Measurements from ENCODE around the gene NACC2.
"Not testable (repeated sequence)": the region's sequence is repeated elsewhere in the genome, so short reads cannot be mapped to it uniquely, and the experiment has no call there.

The NACC2 gene

DNA sequence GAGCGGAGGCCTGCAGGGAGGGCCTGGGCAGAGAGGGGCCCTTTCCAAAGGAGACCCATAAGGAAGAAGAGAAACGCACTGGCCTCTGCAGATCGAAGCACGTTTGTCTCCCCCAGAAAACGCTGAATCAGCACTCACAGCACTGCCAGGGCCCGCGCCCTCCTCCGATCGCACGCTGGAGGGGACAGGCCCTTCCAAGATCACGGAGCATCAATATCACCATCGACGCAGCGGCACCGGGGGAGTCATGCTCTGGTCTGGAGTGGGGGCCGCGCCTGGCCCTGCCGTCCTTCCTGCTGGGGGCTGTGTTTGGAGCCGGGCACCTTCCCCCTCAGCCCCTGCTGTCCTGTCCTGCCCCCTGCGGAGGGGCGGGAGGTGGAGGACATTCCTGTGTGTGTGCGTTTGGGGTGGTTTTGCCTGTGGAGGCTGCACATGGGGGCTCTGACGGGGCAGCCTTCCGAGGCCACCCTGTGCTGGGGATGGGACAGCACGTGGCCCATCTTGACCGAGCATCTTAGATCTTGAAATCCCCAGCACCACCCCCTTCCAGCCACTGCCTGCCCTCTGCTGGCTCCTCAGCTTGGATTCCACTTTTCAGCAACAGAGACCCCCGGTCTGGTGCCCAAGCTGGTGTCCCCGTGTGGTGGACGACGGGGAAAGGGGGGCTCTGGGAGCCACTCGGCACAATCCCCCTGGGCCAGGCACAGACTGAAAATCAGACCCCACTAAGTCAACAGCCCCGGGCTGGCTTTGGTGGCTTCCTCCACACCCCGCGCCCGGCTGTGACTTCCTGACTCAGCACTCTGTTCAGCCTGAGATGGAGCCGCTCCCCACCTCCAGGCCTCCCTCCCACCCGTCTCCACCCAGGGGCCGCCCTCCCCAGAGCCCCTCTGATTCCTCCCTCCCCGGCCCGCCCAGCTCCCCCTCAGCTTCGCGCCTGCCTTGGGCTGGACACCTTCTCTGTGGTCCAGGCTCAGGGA, 15.3 kb upstream of the NACC2 start:
- no peak for DNase-seq (ENCODE audit: low spot score)

DNA sequence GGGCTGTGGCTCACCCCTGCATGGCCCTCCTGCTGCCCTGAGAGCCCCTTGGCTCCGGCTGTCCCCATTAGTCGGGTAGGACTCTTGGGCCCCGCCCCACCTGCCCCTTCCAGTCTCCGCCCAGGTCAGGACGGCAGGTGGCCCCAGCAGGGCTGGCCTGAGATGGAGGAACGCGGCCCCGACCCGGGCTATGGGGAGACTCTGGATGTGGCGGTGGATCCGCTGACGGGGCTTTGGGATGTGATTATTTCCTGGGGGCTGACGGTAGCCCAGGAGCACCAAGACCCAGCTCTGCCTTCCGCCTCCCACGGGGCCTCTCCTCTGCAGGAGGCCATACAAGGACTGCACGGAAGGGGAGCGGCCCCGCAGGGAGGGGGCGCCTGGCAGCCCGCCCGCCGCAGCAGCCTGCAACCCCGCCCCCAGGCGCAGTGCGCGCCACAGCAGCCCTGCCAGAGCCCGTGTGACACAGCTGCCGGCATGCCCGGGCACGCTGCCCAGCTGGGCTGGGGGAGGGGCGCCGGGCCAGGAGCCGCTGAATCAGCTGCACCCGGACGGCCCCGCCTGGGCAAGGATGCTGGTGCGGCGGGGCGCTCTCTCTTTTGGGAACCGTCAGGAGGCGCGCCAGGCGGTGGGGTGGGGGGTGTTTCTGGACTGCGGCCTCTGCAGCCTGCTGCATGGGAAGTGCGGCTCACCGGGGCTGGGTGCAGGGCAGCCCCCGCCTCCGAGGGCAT, 14.4 kb upstream of the NACC2 start:
- DNase-seq (ENCODE audit: low spot score): peak; percentile 97

DNA sequence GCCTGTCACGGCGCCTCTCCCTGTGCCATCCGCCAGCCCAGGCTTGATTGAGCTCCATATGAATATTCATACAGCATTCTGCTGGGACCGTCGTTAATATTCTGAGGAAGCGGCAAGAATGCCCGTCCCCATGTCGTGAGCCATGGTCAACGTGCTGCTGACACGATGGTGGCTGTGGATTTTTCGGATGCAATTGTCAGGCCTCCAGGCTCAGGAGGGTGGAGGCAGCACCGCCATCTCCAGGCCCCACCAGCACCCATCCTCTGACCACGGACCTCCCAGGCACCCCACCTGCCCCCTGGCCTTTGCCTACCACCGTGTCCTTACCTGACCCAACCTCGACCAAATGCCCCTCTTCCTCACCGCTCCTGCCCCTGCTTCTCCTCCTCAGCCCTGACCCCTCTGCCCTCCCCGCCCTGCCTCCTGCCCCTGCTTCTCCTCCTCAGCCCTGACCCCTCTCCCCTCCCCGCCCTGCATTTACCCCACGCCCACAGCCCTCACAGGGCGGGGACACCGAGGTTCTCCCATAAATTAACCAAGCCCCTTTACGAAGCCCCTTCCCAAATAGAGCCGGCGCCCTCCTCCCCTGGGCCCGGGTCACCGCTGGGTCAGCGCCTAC, 13.7 kb upstream of the NACC2 start:
- DNase-seq (ENCODE audit: low spot score): no peak

DNA sequence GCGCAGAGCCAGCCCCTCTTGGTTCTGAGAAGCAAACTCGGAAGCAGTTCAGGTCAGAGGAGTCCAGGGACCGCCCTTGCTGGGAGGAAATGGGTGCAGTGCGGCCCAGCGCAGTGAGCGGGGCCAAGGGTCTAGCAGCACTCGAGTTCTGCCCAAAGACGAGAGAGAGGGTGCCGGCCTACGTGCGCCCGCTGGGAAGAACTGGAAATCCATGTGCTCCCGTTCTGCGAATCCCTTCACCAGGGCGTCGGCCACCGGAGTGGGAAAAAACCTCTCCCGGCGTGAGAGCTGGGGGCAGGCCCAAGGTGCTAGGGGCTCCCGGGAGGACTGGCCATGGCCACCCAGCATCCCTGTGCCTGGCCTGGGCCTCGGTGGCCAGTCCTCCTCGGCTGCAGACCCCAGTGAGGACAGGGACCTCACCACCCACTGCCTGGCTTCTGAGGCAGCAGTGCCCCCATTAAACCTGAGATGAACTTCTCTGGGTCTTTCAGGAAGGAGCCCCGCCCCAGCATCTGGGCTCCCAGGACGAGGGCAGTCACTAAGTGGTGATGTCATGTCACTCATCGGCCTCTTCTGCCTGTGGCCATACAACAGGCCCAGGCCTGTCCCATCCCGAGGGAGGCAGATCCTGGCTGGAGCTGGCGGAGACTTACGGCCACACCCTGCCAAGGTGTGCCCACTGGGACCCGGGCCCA, 13.0 kb upstream of the NACC2 start:
- DNase-seq (ENCODE audit: low spot score): no peak

DNA sequence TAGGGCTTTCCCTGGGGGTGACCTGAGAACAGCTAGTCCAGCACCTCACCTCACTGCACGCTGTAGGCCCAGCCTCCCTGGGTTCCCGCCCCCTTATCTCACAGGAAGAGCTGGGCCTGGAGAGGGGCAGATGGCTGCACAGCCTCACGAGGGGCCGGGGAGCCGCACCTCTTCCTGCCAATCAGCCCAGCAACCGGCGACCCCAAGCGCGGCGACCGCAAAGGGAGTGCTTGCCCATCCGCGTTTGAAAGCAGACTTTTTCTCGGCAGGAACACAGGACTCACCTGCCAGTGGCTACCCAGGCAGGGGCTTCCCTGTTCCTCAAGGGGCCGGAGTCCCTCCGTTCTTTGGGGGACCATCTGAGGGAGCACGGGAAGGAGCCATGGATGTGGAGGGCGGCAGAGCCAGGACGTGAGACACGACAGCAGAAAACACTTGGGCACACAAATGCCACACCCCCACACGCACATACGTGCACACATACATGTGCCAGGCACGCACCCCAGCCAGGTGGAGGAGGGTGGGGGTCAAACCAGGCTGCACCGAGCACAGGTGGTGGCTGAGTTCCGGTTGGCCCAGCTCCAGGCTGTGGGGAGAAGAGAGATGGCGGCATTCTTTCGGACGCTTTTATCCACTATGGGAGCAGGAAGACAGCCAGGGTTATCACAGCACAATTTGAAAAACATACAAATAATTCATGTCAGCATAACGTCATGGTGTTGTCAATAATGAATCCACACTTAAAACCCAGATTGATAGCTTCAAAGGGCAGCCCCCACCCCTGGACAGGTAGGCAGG, 12.3 kb upstream of the NACC2 start:
- no peak for DNase-seq (ENCODE audit: low spot score)

DNA sequence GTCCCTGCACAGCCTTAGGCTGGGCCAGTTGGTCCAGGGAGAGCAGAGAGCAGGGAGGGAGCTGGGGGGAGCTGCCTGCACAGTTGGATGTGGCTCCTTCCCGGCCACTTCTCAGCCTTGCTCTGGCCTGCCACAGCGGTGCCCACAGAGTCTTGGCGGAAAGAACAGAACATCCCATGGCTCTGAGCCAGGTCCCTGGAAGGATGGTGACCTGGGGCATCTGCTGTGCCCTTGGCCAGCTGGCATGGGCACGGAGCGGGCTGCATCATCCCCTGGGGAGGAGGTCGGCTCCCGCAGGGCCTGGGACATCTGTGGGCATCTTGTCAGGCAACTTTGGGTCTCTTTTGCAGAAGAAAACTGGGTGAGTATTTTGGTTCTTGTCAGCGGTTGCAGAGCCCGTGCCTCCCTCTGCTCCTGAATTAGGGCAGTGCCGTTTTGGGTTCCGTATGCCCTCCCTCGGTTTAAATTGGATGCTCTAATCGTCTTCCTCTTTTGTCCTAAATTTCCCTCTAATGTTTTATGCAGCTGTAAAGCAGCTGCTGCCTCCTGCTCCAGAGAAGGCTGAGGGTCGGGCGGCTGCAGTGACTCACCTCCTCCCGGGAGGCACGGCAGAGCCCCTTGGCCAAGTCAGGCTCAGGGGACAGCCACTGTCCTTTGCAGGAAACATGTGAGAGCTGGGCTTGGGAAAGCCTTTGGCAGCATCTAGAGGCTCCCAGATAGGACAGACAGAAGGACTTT, 10.5 kb upstream of the NACC2 start:
- DNase-seq (ENCODE audit: low spot score): peak; percentile 62

DNA sequence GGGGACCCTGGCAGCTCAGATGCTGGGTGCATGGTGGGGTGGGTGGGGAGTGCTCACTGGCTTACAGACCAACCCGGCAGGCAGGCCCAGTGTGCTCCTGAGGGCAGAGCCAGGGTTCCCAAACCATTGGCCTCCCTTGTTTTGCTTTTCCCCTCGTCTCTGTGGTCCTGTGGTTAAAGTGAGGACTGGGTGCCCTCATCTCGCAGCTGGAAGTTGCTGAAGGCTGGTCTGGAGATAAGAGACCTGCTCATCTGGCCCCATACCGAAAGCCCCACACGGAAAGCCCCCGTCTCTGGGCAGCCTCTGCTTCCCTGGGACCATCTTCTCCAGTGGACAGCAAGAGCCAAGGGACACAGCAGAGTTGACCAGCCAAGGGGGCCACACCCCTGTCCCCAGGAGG, 9.8 kb upstream of the NACC2 start:
- DNase-seq (ENCODE audit: low spot score): no peak

DNA sequence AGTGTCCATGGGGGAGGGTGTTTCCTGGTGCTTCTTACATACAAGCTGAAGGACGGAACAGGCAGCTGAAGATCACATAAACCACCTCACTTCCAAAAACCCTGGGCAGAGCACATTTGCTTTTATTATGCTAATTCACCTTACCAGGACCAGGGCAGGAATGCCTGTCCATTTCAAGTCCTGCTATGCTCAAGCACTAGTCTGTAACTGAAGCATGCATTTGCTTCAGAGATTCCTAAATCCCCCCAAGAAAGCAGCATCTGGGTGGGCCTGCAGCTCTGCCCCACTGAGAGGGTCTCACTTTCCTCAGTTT, 9.4 kb upstream of the NACC2 start:
- DNase-seq (ENCODE audit: low spot score): no peak

DNA sequence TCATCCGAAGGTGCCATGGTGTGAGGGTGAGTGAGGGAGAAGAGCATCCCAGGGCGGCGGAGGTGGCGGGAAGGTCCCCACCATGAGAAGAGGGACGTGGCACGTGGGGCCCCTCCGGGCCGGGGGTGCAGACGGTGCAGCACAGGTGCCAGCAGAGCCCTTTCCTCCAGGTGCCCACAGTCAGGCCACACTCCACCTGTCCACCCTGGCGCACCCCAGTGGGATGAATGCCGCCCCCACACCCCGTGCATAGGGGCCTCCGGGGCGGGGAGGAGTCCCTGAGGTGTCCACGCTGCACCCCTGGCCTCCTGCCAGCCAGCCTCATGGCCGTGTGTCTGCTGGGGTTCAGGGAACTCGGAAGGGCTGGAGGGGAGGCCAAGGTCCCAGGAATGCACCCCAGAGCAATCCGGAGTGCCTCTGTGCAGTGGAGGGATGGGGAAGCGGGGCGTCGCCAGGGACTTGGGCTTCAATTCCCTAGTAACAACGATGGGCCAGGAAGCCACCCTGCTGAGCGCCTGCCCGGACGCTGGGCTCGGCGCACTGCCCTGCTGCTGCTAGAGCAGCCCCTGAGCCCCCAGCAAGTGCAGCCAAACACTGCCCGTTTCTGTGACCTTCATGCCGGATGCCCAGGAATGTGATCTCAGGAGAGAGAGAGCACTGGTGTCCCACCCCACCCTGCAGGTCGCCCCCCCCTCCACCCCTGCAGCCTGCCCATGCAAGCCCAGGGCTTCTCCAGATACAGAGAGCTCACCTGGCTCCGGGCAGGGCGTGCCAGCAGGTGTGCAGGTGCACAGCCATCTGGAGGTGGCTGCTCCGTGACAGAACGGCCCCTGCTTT, 8.8 kb upstream of the NACC2 start:
- no peak for DNase-seq (ENCODE audit: low spot score)

DNA sequence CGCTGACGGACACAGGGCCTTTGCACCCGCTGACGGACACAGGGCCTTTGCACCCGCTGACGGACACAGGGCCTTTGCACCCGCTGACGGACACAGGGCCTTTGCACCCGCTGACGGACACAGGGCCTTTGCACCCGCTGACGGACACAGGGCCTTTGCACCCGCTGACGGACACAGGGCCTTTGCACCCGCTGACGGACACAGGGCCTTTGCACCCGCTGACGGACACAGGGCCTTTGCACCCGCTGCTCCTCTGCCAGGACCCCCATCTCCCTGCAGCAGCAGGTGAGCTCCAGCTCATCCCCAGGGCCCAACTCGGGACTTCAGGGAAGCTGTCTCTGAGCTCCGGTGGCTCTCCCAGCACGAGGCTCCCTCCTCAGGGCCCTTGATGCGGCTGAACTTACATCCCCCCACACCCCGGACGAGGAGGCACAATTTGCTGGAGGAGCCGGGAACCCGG, 6.6 kb upstream of the NACC2 start:
- not testable (repeated sequence) for DNase-seq (ENCODE audit: low spot score)

DNA sequence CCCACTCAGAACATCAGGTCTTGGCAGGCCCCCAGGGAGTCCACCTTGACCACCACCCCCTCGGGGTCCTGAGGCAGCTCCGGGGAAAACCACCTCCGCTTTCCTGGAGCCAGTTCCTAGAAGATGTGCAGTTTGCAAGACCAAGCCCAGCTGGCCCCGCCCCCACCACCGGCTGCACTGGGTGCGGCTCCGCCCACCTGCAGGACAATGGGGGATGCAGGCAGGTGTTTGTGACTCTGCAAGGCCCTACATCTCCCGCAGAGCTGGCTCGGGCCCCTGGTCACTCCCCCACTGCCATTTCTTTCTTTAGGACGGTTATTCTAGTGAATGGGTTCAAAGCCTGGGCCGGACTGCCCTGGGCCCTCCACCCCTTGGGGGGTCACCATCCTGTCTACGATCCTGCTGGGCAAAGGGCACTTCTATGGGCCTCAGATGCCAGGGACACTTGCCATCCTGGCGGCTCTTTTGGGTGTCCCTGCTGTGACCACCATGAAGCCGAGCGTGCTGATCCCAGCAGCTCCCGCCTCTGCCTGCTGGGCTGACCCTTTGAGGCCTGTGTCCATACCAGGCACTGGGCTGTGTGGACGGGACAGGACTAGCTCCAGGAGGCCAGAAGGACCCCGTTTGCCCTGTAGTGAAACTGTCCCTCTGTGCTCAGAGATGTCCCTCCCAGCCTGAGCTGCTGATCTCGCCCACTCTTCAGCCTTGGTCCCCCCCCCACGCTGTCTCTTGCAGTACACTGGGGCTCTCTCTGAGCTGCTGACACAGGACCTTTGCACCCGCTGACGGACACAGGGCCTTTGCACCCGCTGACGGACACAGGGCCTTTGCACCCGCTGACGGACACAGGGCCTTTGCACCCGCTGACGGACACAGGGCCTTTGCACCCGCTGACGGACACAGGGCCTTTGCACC, 5.9 kb upstream of the NACC2 start:
- DNase-seq (ENCODE audit: low spot score): no peak

DNA sequence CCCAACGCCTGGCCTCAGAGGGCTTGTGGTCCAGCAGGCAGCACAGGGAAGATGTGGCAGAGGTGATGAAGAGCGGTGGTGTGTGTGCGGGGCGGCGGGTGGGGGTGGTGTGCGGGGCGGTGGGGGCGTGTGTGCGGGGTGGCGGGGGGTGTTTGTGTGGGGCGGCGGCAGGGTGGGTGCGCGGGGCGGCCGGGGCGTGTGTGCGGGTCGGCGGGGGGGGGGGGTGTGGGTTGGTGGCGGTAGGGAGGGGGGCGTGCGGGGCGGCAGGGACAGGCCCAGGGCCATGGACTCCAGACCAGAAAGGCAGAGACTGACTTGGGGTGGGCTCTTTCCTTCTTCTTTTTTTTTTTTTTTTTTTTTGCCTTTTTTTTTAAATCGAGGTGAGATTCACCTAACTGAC, 4.5 kb upstream of the NACC2 start:
- DNase-seq (ENCODE audit: low spot score): no peak

DNA sequence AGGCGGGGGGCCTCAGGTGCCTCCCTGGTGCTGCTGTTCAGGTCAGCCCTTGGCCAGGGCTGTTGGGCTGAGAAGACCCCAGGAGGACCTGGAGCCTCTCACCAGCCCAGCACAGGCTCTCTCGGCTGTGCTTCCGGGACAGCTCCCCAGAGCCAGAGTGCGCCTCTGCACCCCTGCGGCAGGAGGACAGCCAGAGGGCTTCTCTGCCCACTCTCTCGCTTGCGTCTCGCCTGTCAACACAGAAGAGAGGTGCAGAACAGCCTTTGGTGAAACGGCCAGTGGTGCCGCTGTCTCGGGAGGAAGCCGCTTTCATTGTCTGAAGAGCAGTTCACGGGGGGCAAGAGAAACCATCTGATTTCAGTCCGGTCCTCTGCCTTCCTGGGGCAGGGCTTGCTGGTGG, 3.8 kb upstream of the NACC2 start:
- no peak for DNase-seq (ENCODE audit: low spot score)

DNA sequence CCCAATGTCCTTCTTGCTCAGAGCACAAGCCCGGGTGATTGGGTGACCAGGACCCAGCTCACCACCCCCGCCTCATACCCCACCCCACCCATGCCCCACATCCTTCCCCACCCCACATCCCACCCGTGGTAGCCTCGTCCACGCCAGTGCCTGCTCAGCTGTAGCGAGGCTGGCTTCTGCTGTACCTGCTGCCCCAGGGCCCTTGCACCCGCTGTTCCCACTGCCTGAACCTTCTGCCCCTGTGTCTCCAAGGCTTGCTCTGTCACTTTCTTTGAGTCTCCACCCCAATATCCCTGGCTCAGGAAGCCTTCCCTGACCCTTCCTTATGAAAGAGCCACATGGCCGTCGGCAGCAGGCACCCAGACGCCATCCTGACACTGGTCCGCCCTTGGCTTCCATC, 3.1 kb upstream of the NACC2 start:
- no peak for DNase-seq (ENCODE audit: low spot score)

DNA sequence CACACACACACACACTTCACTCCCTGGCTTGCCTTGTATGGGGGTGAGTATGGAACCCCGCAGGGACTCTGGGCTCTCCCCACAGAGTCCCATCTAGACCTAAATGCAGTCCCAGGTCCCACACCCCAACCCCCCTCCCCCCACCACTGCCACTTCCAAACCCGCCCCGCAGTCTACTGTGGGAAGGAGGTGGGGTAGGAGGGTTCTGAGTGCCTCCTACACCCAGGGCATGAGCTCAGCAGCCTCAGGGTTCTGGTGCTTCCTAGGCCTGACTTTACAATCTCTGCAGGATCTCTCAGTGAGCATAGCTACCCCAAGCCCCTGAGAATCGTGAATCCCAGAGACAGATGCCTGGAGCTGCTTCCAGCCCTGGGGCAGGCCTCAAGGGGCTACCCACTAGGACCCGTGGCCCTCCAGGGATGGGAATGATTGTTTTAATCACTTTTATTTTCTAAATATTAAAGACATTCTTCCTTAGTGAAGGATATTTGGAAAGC, 1.5 kb upstream of the NACC2 start:
- no peak for DNase-seq (ENCODE audit: low spot score)

DNA sequence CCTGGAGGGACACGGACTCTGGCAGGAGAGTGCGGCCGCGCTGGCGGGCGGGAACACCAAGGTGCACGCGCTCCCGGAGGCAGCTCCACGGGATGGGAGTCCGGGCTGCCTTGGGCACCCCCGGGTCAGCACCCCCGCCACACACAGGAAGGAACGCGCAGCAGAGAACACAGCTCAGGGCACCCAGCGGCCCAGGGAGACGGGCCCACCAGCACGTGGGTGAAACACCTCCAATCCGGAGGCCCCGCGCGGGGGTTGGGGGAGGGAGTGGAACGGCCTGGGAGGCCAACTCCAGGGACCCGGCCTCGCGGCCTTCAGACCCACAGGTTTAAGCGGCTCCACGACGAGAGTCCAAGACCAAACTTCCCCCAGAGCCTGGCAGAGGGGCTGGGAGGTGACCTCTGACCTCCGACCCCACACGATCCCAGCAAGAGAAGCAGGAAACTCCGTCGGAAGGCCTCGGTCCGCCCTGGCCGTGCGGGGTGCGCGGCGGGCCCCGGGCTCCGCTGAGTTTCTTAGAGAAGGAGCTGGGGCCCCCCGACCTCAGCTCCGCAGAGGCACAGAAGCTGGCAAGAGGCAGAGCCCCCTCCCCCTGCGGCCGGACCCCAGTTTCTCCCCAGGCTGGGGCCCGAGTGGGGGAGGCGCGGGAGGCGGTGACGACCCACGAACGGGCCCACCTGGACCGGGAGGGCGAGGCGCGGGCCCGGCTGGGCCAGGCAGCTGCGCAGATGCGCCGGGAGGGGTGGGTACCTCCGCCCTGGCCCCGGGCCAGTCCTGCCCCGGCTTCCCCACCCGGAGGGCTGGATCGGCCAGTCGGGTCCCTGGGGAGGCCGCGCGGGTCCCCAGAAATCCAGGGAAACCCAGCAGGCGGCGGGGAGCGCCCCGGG, 851 bp downstream of the NACC2 start:
- peak; percentile 90 for DNase-seq (ENCODE audit: low spot score)

DNA sequence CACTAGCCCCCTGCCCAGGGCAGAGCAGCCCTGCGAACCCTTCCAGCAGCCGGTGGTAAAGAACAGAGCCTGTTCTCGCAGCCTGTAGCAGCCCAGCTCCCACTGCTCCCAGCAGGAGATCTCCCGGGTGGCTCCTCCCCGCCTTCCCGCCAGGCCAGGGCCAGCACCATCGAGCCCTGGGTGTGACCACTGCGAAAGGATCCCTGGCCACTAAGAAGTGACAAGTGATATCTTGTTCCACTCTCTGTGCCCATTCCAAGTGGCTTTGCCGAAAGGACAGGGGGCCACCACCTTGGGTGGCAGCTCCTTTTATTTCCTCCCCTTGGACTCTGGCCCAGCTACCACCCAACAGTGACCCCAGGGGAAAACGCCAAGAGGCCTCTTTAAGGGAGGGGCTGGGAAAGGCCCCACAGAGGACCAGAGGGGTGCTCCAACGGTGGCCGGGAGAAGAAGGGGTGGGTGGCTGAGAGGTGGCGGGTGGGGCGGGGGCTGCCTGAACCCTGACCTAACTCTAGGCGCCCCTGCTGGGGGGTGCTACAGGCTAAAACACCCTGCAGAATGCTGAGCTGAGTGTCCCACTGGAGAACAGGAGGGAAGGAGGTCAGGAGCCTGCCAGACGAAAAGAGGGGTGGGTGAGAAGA, 1.6 kb downstream of the NACC2 start:
- DNase-seq (ENCODE audit: low spot score): peak; percentile 79

All from AG08396 (cell line).